ENCODE measurements around the gene MLXIP. TPM values are rescaled to one million over a fixed set of nuclear protein-coding genes. Genes with fewer than 3 reads are reported as not detected.
"Not testable (repeated sequence)": the region's sequence is repeated elsewhere in the genome, so short reads cannot be mapped to it uniquely, and the experiment has no call there.

Gene MLXIP
- polyA plus RNA-seq, 4 donors: 28.4 to 35.4 (median 31.3) TPM

GRCh38 chr12:122093098-122093883, 14.7 kb downstream of the MLXIP start:
- no peak for DNase-seq (ENCODE audit: low read depth in 4 of 4, low spot score in 3 of 4)

GRCh38 chr12:122094137-122094734, 15.7 kb downstream of the MLXIP start:
- DNase-seq (ENCODE audit: low read depth in 4 of 4, low spot score in 3 of 4): no peak

- DNase-seq (ENCODE audit: low read depth in 4 of 4, low spot score in 3 of 4): no peak
These were observed 16.4 kb downstream of the MLXIP start for GRCh38 chr12:122094735-122095631.

GRCh38 chr12:122096014-122096413, 17.5 kb downstream of the MLXIP start:
- no peak for DNase-seq (ENCODE audit: low read depth in 4 of 4, low spot score in 3 of 4)

GRCh38 chr12:122096591-122097149, 18.1 kb downstream of the MLXIP start:
- no peak for DNase-seq (ENCODE audit: low read depth in 4 of 4, low spot score in 3 of 4)

DNA sequence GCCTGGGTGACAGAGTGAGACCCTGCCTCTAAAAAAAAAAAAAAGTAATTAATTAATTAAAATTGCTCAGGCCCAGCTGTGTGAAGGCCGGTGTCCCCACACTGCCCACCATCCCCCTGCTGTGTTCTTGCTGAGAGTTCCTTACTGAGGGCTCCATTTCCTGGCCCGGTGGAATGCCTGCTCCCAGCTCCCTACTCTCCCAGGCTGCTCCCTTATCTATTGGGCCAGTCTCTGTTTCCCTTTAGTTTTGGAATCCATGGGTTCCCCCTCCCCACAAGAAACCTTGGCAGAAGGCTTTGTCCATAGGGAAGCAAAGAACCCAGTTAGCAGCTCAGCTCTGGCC, 19.0 kb downstream of the MLXIP start:
- DNase-seq (ENCODE audit: low read depth in 4 of 4, low spot score in 3 of 4): no peak

GRCh38 chr12:122097927-122098756, 19.6 kb downstream of the MLXIP start:
- DNase-seq (ENCODE audit: low read depth in 4 of 4, low spot score in 3 of 4): no peak

- no peak for DNase-seq (ENCODE audit: low read depth in 4 of 4, low spot score in 3 of 4)
These were observed 20.8 kb downstream of the MLXIP start for GRCh38 chr12:122099280-122099749.

DNA sequence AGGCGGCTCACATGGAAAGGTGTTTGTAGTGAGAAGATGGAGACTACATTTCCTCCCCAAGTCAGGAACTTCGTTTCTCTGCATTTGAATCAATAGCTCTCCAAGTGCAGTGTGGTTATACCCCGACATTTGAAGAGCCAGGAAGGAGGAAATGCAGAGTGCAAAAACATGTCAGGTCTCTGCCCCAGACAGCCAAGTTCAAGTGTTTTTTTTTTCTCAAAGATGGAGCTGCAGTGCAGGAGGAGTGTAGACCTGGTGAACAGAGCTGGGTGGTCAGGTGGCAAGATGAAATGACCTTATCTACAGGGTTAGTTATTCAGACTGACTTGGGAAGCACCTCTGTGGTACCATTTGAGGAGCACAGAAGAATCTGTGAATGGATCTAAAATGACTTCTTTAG, 21.3 kb downstream of the MLXIP start:
- DNase-seq (ENCODE audit: low read depth in 4 of 4, low spot score in 3 of 4): no peak

- DNase-seq (ENCODE audit: low read depth in 4 of 4, low spot score in 3 of 4): no peak
These were observed 22.0 kb downstream of the MLXIP start for GRCh38 chr12:122100568-122100967.

GRCh38 chr12:122102331-122102730, 23.8 kb downstream of the MLXIP start:
- DNase-seq (ENCODE audit: low read depth in 4 of 4, low spot score in 3 of 4): no peak

GRCh38 chr12:122104844-122105243, 26.3 kb downstream of the MLXIP start:
- DNase-seq (ENCODE audit: low read depth in 4 of 4, low spot score in 3 of 4): no peak

DNA sequence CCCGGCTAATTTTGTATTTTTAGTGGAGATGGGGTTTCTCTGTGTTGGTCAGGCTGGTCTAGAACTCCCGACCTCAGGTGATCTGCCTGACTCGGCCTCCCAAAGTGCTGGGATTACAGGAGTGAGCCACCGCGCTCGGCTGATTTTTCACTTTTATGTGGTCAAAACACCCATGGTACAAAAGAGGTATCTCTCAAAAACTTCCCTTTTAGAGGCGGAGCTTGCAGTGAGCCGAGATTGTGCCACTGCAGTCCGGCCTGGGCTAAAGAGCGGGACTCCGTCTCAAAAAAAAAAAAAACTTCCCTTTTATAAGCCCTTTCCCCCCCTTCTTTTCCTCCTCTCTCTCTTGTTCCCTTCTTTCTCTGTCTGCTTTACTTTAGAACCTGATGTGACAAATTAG, 26.9 kb downstream of the MLXIP start:
- DNase-seq (ENCODE audit: low read depth in 4 of 4, low spot score in 3 of 4): not testable (repeated sequence)

DNA sequence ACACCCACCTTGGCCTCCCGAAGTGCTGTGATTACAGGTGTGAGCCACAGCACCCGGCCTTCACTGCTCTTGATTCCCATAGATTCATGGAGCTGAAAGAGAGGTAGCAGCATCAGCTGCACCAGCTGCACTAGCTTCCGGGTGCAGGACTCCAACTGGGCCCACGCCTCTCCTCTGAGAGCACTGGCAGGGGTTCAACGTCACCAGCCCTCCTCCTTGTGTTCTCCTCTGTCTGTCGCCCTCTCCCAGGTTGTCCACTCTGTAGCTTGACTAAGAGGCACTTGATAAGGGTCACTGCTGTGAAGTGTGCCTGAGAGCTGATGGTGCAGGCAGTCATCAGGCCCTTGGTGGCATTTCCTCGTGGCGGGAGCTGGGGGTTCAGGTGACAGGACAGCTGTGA, 28.3 kb downstream of the MLXIP start:
- no peak for DNase-seq (ENCODE audit: low read depth in 4 of 4, low spot score in 3 of 4)

DNA sequence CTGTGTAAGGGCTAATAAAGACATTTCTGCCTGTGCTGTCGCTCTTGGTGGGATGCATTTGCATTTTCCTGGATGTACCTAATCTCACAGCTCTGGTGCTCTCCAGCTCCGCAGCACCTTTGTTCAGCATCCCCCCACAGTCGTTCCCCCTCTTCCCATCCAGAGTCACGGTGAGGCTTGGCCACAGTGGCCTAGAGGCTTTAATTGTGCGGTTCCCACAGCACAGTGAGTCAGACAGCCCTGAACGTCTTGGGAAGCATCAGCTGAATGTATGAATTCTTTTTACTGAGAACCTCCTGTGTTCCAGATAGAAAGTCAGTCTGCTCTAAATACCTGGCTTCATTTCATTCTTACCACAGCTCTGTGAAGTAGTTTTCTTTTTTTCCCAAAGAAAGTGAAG, 28.7 kb downstream of the MLXIP start:
- no peak for DNase-seq (ENCODE audit: low read depth in 4 of 4, low spot score in 3 of 4)

DNA sequence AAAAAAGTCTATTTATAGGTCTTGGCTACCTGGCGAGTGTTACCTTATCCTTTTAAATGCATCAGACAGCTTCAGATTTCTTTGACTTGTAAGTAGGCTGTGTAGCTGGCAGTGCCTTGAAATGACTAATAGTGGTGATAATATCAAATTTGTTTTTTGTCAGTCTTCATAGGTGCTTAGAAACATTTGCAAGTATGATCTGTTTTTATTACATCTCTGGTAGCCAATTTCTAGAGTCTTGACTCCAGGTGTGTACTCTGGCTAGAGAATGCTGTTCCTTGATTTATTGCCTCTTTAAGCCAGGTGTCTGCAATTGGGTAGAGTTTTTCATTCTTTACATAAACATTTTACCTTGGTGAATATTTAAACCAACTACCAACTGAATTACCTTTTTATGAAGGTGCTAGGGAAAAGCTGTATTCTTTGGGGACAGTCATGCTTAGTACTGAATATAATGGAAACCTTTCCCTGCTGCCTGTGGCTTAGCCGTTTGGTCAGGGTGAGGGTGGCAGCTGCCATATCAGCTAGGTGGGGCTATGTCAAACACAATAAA, 32.6 kb downstream of the MLXIP start:
- no peak for DNase-seq (ENCODE audit: low read depth in 4 of 4, low spot score in 3 of 4)

- no peak for DNase-seq (ENCODE audit: low read depth in 4 of 4, low spot score in 3 of 4)
These were observed 38.4 kb downstream of the MLXIP start for GRCh38 chr12:122116707-122117535.

GRCh38 chr12:122117979-122118378, 39.4 kb downstream of the MLXIP start:
- no peak for DNase-seq (ENCODE audit: low read depth in 4 of 4, low spot score in 3 of 4)

- not testable (repeated sequence) for DNase-seq (ENCODE audit: low read depth in 4 of 4, low spot score in 3 of 4)
These were observed 42.8 kb downstream of the MLXIP start for GRCh38 chr12:122121341-122121740.
